Measurements from ENCODE around the gene ZNF444. TPM values are rescaled to one million over a fixed set of nuclear protein-coding genes. Genes with fewer than 3 reads are reported as not detected.
"Not testable (repeated sequence)": the region's sequence is repeated elsewhere in the genome, so short reads cannot be mapped to it uniquely, and the experiment has no call there.

Gene ZNF444
- total RNA-seq, 1 donor from 2014 or later: 33.1 TPM

- Mint-ChIP-seq H3K27ac (ENCODE audit: unreplicated experiment) (no peak overlapping the region), H3K4me3 (ENCODE audit: unreplicated experiment) (no peak overlapping the region), H3K27me3 (ENCODE audit: low read depth) (no peaks in the 10 kb centered on the region), H3K4me1 (ENCODE audit: low read depth) (peaks cover 27% of the 10 kb centered on the region), H3K36me3 (ENCODE audit: low read depth) (peaks cover 11% of the 10 kb centered on the region), H3K9me3 (ENCODE audit: low read depth) (no peaks in the 10 kb centered on the region)
- DNase-seq (ENCODE audit: low spot score): no peak
- TF ChIP-seq CTCF (IDR thresholded peaks at IDR 0.05): no peak
Measured at GRCh38 chr19:56144831-56145230, 3.7 kb downstream of the ZNF444 start.

GRCh38 chr19:56145698-56146097, 4.6 kb downstream of the ZNF444 start:
- no peak for TF ChIP-seq CTCF (IDR thresholded peaks at IDR 0.05)
- Mint-ChIP-seq H3K36me3 (ENCODE audit: low read depth) (peaks cover 12% of the 10 kb centered on the region), H3K27me3 (ENCODE audit: low read depth) (no peaks in the 10 kb centered on the region), H3K27ac (ENCODE audit: unreplicated experiment) (no peak overlapping the region), H3K4me3 (ENCODE audit: unreplicated experiment) (no peak overlapping the region), H3K9me3 (ENCODE audit: low read depth) (no peaks in the 10 kb centered on the region), H3K4me1 (ENCODE audit: low read depth) (peaks cover 20% of the 10 kb centered on the region)
- DNase-seq (ENCODE audit: low spot score): no peak

DNA sequence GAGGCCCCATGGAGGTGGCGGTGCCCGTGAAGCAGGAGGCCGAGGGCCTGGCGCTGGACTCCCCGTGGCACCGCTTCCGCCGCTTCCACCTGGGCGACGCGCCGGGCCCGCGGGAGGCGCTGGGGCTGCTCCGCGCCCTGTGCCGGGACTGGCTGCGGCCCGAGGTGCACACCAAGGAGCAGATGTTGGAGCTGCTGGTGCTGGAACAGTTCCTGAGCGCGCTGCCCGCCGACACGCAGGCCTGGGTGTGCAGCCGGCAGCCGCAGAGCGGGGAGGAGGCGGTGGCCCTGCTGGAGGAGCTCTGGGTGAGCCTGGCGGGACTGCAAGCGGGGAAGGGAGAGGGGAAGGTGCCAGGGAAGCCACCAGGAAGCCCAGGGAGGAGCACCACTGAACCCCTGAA, 5.8 kb downstream of the ZNF444 start:
- H3K4me1 Mint-ChIP-seq (ENCODE audit: low read depth): peaks cover 18% of the 10 kb centered on the region
- H3K9me3 Mint-ChIP-seq (ENCODE audit: low read depth): no peaks in the 10 kb centered on the region
- no peak for DNase-seq (ENCODE audit: low spot score)

DNA sequence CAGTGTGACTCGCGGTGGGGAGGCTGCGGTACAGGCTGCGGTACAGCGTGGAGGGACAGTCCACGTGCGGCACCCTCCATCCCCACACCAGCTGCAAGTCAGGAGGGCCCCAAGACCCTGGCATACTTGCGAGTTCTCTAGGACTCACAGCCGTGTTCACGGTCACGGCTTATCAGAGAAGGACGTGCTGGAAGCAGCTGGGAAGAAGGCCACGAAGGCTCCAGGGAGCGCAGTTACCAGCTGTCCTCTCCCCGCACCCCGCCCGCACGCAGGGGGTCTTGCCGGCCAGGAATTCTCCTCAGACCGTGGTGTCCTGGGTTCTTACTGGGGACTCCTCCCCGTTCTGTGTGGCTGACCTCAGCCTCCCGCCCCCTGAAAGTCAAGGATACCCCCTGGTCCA, 6.2 kb downstream of the ZNF444 start:
- H3K36me3 Mint-ChIP-seq (ENCODE audit: low read depth): peaks cover 12% of the 10 kb centered on the region
- H3K9me3 Mint-ChIP-seq (ENCODE audit: low read depth): no peaks in the 10 kb centered on the region
- no peak overlapping the region for H3K4me3 Mint-ChIP-seq (ENCODE audit: unreplicated experiment)
- H3K4me1 Mint-ChIP-seq (ENCODE audit: low read depth): peaks cover 14% of the 10 kb centered on the region
- H3K27ac Mint-ChIP-seq (ENCODE audit: unreplicated experiment): no peak overlapping the region
- DNase-seq (ENCODE audit: low spot score): no peak
- TF ChIP-seq CTCF (IDR thresholded peaks at IDR 0.05): no peak
- no peaks in the 10 kb centered on the region for H3K27me3 Mint-ChIP-seq (ENCODE audit: low read depth)

More for the DNA sequence above, 5.8 kb downstream of the ZNF444 start:
- H3K4me3 Mint-ChIP-seq (ENCODE audit: unreplicated experiment): no peak overlapping the region
- TF ChIP-seq CTCF (IDR thresholded peaks at IDR 0.05): no peak
- H3K27ac Mint-ChIP-seq (ENCODE audit: unreplicated experiment): no peak overlapping the region
- peaks cover 12% of the 10 kb centered on the region for H3K36me3 Mint-ChIP-seq (ENCODE audit: low read depth)
- H3K27me3 Mint-ChIP-seq (ENCODE audit: low read depth): no peaks in the 10 kb centered on the region

- DNase-seq (ENCODE audit: low spot score): no peak
- H3K4me1 Mint-ChIP-seq (ENCODE audit: low read depth): peaks cover 14% of the 10 kb centered on the region
- TF ChIP-seq CTCF (IDR thresholded peaks at IDR 0.05): no peak
- no peaks in the 10 kb centered on the region for H3K27me3 Mint-ChIP-seq (ENCODE audit: low read depth)
- H3K27ac Mint-ChIP-seq (ENCODE audit: unreplicated experiment): no peak overlapping the region
- H3K36me3 Mint-ChIP-seq (ENCODE audit: low read depth): peaks cover 12% of the 10 kb centered on the region
- no peaks in the 10 kb centered on the region for H3K9me3 Mint-ChIP-seq (ENCODE audit: low read depth)
- H3K4me3 Mint-ChIP-seq (ENCODE audit: unreplicated experiment): no peak overlapping the region
Measured at GRCh38 chr19:56148096-56148495, 7.0 kb downstream of the ZNF444 start.

DNA sequence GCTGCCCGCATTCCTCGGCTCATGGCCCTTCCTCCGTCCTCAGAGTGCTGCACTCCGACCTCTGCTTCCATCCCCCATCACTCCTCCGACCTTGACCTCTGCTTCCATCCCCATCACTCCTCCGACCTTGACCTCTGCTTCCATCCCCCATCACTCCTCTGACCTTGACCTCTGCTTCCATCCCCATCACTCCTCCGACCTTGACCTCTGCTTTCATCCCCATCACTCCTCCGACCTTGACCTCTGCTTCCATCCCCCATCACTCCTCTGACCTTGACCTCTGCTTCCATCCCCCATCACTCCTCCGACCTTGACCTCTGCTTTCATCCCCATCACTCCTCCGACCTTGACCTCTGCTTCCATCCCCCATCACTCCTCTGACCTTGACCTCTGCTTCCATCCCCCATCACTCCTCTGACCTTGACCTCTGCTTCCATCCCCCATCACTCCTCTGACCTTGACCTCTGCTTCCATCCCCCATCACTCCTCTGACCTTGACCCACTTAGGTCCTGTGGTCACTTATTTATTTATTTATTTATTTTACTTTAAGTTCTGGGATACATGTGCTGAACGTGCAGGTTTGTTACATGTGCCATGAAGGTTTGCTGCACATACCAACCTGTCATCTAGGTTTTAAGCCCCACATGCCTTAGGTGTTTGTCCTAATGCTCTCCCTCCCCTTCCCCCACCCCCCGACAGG, 8.0 kb downstream of the ZNF444 start:
- H3K27ac Mint-ChIP-seq (ENCODE audit: unreplicated experiment); H3K9me3 Mint-ChIP-seq (ENCODE audit: low read depth); DNase-seq (ENCODE audit: low spot score): not testable (repeated sequence)

More for the DNA sequence above, 8.0 kb downstream of the ZNF444 start:
- peaks cover 12% of the 10 kb centered on the region for H3K36me3 Mint-ChIP-seq (ENCODE audit: low read depth)
- not testable (repeated sequence) for H3K4me3 Mint-ChIP-seq (ENCODE audit: unreplicated experiment); H3K27me3 Mint-ChIP-seq (ENCODE audit: low read depth); H3K4me1 Mint-ChIP-seq (ENCODE audit: low read depth)

Measured in chondrocyte (in vitro differentiated cells).